DLD1 (cell line): Measurements from ENCODE around the gene B4GALNT2.
"Not testable (repeated sequence)": the region's sequence is repeated elsewhere in the genome, so short reads cannot be mapped to it uniquely, and the experiment has no call there.

Experiments used
- in situ Hi-C: cut with HindIII; loops from 2 replicates; pipeline ENCODE4 v1.10.0; 2017; ENCODE audit warnings: low sequenced_read_pairs

The B4GALNT2 gene

GRCh38 chr17:49132699-49133364 lies at the start of gene B4GALNT2:
B4GALNT2 (plus strand) TSS chr17:49132769; CDS start chr17:49132793, 24 bp downstream.
- in situ Hi-C loops, result no loop called here

GRCh38 chr17:49085046-49085445 lies 47.5 kb upstream of the B4GALNT2 start:
- in situ Hi-C loops, result not testable (repeated sequence)

GRCh38 chr17:49085565-49086315 lies 46.8 kb upstream of the B4GALNT2 start:
- in situ Hi-C loops, result no loop called here

- in situ Hi-C loops, result no loop called here
Measured at GRCh38 chr17:49086316-49086605, 46.3 kb upstream of the B4GALNT2 start.

- in situ Hi-C loops, result no loop called here
Measured at GRCh38 chr17:49086649-49087048, 45.9 kb upstream of the B4GALNT2 start.

- in situ Hi-C loops, result no loop called here
Measured at GRCh38 chr17:49089094-49089493, 43.5 kb upstream of the B4GALNT2 start.

- in situ Hi-C loops, result no loop called here
Measured at GRCh38 chr17:49090878-49091594, 41.5 kb upstream of the B4GALNT2 start.

- in situ Hi-C loops, result no loop called here
Measured at GRCh38 chr17:49093131-49093530, 39.4 kb upstream of the B4GALNT2 start.

GRCh38 chr17:49100601-49101000 lies 32.0 kb upstream of the B4GALNT2 start:
- in situ Hi-C loops, result no loop called here

GRCh38 chr17:49101054-49101534 lies 31.5 kb upstream of the B4GALNT2 start:
- in situ Hi-C loops, result no loop called here

- in situ Hi-C loops, result not testable (repeated sequence)
Measured at GRCh38 chr17:49103360-49103759, 29.2 kb upstream of the B4GALNT2 start.

GRCh38 chr17:49104511-49105074 lies 28.0 kb upstream of the B4GALNT2 start:
- in situ Hi-C loops, result no loop called here

GRCh38 chr17:49106321-49107210 lies 26.0 kb upstream of the B4GALNT2 start:
- in situ Hi-C loops, result no loop called here

- in situ Hi-C loops, result no loop called here
Measured at GRCh38 chr17:49107211-49107557, 25.4 kb upstream of the B4GALNT2 start.

GRCh38 chr17:49108318-49108717 lies 24.3 kb upstream of the B4GALNT2 start:
- in situ Hi-C loops, result no loop called here

- in situ Hi-C loops, result no loop called here
Measured at GRCh38 chr17:49110509-49110908, 22.1 kb upstream of the B4GALNT2 start.

- in situ Hi-C loops, result no loop called here
Measured at GRCh38 chr17:49111934-49112333, 20.6 kb upstream of the B4GALNT2 start.

GRCh38 chr17:49112936-49113335 lies 19.6 kb upstream of the B4GALNT2 start:
- in situ Hi-C loops, result no loop called here

- in situ Hi-C loops, result no loop called here
Measured at GRCh38 chr17:49114703-49115102, 17.9 kb upstream of the B4GALNT2 start.

GRCh38 chr17:49117587-49118230 lies 14.9 kb upstream of the B4GALNT2 start:
- in situ Hi-C loops, result no loop called here
